CD4-positive, alpha-beta memory T cell (primary cell): ENCODE measurements around the gene YKT6. TPM values are rescaled to one million over a fixed set of nuclear protein-coding genes. Genes with fewer than 3 reads are reported as not detected.
"Not testable (repeated sequence)": the region's sequence is repeated elsewhere in the genome, so short reads cannot be mapped to it uniquely, and the experiment has no call there.

Experiments
- CTCF ChIA-PET: fragments of 350-600 bp; sonication (Branson Sonifier 250); formaldehyde crosslinking; loops from one replicate; lab custom pipeline; 2021; ENCODE audit warnings: inconsistent platforms; ENCODE audit not compliant: partially characterized antibody; lab: Charles Lee
- POLR2A ChIA-PET: fragments of 350-600 bp; sonication (Branson Sonifier 250); formaldehyde crosslinking; loops from one replicate; lab custom pipeline; 2021; ENCODE audit not compliant: partially characterized antibody; lab: Charles Lee
- DNase-seq, 5 donors: peaks; one replicate each; pipeline versions ENCODE4 v3.0.0 to v3.0.0-alpha.2; 2020 to 2022; ENCODE audit warnings: mixed read lengths in 1 of 5
- H3K27ac ChIP-seq: one replicate; pipeline ENCODE4 v1.7.0; 2013; ENCODE audit warnings: low read depth, low read length
- H3K27me3 ChIP-seq: 2 replicates; pipeline ENCODE4 v1.7.0; 2013; ENCODE audit warnings: mild to moderate bottlenecking, low read length, moderate library complexity; ENCODE audit not compliant: insufficient read depth
- H3K36me3 ChIP-seq: 2 replicates; pipeline ENCODE4 v1.7.0; 2013; ENCODE audit warnings: mild to moderate bottlenecking, low read length, moderate library complexity; ENCODE audit not compliant: insufficient read depth
- H3K4me1 ChIP-seq: 2 replicates; pipeline ENCODE4 v1.7.0; 2013; ENCODE audit warnings: mild to moderate bottlenecking, low read length, moderate library complexity; ENCODE audit not compliant: insufficient read depth
- H3K4me3 ChIP-seq, 2 donors: one replicate each; pipeline ENCODE4 v1.7.0; 2013; ENCODE audit warnings: low read length in 2 of 2, mild to moderate bottlenecking in 1 of 2
- H3K9me3 ChIP-seq, 2 donors: one replicate each; pipeline ENCODE4 v1.7.0; 2013; ENCODE audit warnings: low read length in 2 of 2, control low read depth in 1 of 2; ENCODE audit not compliant: control insufficient read depth in 1 of 2
- H3K27ac Mint-ChIP-seq, 7 donors: one replicate each; pipeline ENCODE4 v1.8.0; 2020 to 2021; ENCODE audit warnings: mixed read lengths in 7 of 7, mild to moderate bottlenecking in 6 of 7, inconsistent platforms in 3 of 7, moderate library complexity in 3 of 7
- H3K27me3 Mint-ChIP-seq, 2 donors: one replicate each; pipeline ENCODE4 v1.8.0; 2020 to 2021; ENCODE audit warnings: mixed read lengths in 2 of 2
- H3K36me3 Mint-ChIP-seq, 2 donors: one replicate each; pipeline ENCODE4 v1.8.0; 2020 to 2021; ENCODE audit warnings: mixed read lengths in 2 of 2, inconsistent platforms in 1 of 2, mild to moderate bottlenecking in 1 of 2
- H3K4me1 Mint-ChIP-seq, 4 donors: one replicate each; pipeline ENCODE4 v1.8.0; 2020 to 2021; ENCODE audit warnings: mixed read lengths in 4 of 4, mild to moderate bottlenecking in 1 of 4
- H3K4me3 Mint-ChIP-seq, 8 donors: one replicate each; pipeline ENCODE4 v1.8.0; 2020 to 2021; ENCODE audit warnings: mixed read lengths in 8 of 8, mild to moderate bottlenecking in 7 of 8, moderate library complexity in 6 of 8, inconsistent platforms in 3 of 8
- H3K9me3 Mint-ChIP-seq, 8 donors: one replicate each; pipeline ENCODE4 v1.8.0; 2020 to 2021; ENCODE audit warnings: mixed read lengths in 8 of 8, mild to moderate bottlenecking in 5 of 8, inconsistent platforms in 3 of 8, moderate library complexity in 1 of 8
- intact Hi-C: fragments of 100-400 bp; cut with micrococcal nuclease; formaldehyde crosslinking; loops from one replicate; pipeline ENCODE4 v1.15.1; 2023
- polyA plus RNA-seq, 2 donors: library from polyadenylated mRNA; unstranded; fragments of 300-500 nt; fragmentation: Illumina TruSeq; gene quantifications; one replicate each; pipeline ENCODE4 v1.2.3, GENCODE V29; 2021
- total RNA-seq, 2 experiments: library from RNA; stranded (reverse); gene quantifications; one replicate each; pipeline ENCODE4 v1.2.3, GENCODE V29; 2021

YKT6 gene
- total and polyA plus RNA-seq, 4 experiments from 2014 or later = 41.6 to 63.2 (median 52.6) TPM

DNA sequence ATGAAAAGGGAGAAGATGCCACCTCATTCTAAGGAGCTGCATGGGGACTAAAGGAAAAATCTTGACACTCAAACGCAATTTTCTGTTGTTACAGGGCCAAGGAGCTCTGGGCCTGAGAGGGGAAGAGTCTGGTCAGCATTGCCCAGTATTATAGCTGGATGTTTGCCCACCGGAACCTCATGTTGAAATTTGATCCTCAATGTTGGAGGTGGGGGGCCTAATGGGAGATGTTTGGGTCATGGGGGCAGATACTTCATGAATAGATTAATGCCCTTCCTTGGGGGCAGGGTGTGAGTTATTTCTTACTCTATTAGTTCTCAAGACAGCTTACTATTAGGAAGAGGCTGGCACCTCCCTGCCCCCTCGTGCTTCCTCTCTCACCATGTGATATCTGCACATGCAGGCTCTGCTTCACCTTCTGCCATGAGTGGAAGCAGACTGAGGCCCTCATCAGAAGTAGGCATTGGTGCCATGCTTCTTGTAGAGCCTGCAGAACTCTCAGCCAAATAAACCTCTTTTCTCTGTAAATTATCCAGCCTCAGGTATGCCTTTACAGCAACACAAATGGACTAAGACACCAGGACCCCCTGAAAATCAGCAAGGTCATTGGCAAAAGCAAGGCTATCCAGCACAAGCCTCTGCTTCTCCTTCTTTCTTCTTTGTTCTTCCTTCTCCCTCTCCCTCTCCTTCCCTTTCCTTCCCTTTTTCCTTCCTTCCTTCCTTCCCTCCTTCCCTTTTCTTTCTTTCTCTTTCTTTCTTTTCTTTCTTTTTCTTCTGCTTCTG, 26.7 kb upstream of the YKT6 start:
- Mint-ChIP-seq H3K27me3 (peaks cover 9 to 22% of the 10 kb centered on the region in 2 donors), H3K36me3 (no peaks in the 10 kb centered on the region), H3K27ac (peak overlapping the region in 1 of 7 donors; percentile 34), H3K9me3 (peaks cover 0 to 4% (median 0%) of the 10 kb centered on the region in 8 donors), H3K4me3 (no peak overlapping the region), H3K4me1 (no peaks in the 10 kb centered on the region)
- H3K27ac ChIP-seq = no peak overlapping the region
- H3K4me1 ChIP-seq = no peaks in the 10 kb centered on the region
- ChIA-PET CTCF (interaction anchor here (0.8 kb wide), 1 partner anchor 89 kb away, joined by 3 read pairs; no protein-coding TSS in a partner anchor), POLR2A (no interaction called here)
- H3K4me3 ChIP-seq = no peak overlapping the region
- no peak for DNase-seq
- intact Hi-C loops = no loop called here
- H3K27me3 ChIP-seq = no peaks in the 10 kb centered on the region
- no peaks in the 10 kb centered on the region for H3K9me3 ChIP-seq
- no peaks in the 10 kb centered on the region for H3K36me3 ChIP-seq

GRCh38 chr7:44174694-44174948, 26.2 kb upstream of the YKT6 start:
- intact Hi-C loops, H3K4me3 Mint-ChIP-seq, POLR2A ChIA-PET, H3K27me3 ChIP-seq, DNase-seq, CTCF ChIA-PET, H3K36me3 Mint-ChIP-seq, H3K9me3 Mint-ChIP-seq, H3K4me1 Mint-ChIP-seq, H3K9me3 ChIP-seq, H3K4me3 ChIP-seq, H3K4me1 ChIP-seq, H3K36me3 ChIP-seq, H3K27ac ChIP-seq: not testable (repeated sequence)
- peak overlapping the region in 1 of 7 donors; percentile 34 for H3K27ac Mint-ChIP-seq
- H3K27me3 Mint-ChIP-seq = peaks cover 9 to 26% of the 10 kb centered on the region in 2 donors

DNA sequence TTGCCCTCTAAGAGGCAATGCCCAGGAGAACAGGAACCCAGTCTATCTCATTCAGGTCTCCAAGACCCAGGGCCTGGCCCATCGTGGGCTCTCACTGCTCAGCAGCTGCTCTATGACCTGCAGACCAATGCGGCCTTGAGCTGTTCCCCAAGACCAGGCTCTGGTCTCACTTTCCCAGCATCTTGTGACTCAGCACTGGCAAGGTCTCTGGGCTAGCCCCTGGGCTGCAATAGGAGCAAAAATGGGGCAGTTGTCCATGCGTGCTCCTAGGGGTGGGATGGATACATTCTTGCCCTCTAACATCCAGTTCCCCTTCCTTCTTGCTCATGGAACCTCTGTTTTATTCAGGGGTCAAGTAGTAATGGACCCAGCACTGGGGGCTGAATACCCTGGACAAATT, 25.0 kb upstream of the YKT6 start:
- Mint-ChIP-seq H3K36me3 (no peaks in the 10 kb centered on the region), H3K27ac (no peak overlapping the region), H3K4me1 (no peaks in the 10 kb centered on the region), H3K4me3 (no peak overlapping the region), H3K9me3 (peaks cover 0 to 4% (median 0%) of the 10 kb centered on the region in 8 donors), H3K27me3 (peaks cover 7 to 26% of the 10 kb centered on the region in 2 donors)
- Histone ChIP-seq H3K36me3 (no peaks in the 10 kb centered on the region), H3K9me3 (no peaks in the 10 kb centered on the region), H3K27me3 (no peaks in the 10 kb centered on the region), H3K4me1 (no peaks in the 10 kb centered on the region), H3K4me3 (no peak overlapping the region), H3K27ac (no peak overlapping the region)
- no peak for DNase-seq
- ChIA-PET POLR2A (no interaction called here), CTCF (no interaction called here)
- intact Hi-C loops = no loop called here

DNA sequence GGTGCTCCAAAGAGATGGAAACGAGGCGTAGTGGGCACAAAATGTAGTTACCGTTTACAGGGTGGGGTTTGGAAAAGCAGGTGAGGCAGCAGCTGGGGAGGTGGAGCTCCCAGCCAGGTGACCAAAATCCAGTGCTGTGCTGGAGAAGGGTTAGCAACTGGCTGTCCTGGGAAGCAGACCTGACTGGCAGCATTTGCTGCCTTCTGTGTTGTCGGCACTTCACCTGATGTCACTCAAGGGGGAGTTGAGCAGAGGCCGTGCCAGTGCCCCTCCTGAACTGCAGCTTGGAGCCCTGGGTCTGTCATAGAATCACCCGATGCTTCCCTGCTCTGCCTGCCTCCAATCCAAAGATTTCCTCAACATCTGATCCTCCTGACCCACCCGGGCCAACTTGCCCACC, 24.3 kb upstream of the YKT6 start:
- Mint-ChIP-seq H3K9me3 (peaks cover 0 to 4% (median under 1%) of the 10 kb centered on the region in 8 donors), H3K4me1 (no peaks in the 10 kb centered on the region), H3K27me3 (peaks cover 10 to 32% of the 10 kb centered on the region in 2 donors), H3K36me3 (no peaks in the 10 kb centered on the region), H3K4me3 (no peak overlapping the region), H3K27ac (no peak overlapping the region)
- no peaks in the 10 kb centered on the region for H3K36me3 ChIP-seq
- H3K4me1 ChIP-seq = no peaks in the 10 kb centered on the region
- CTCF ChIA-PET = no interaction called here
- DNase-seq = no peak
- intact Hi-C loops = no loop called here
- no peak overlapping the region for H3K4me3 ChIP-seq
- H3K27me3 ChIP-seq = no peaks in the 10 kb centered on the region
- POLR2A ChIA-PET = no interaction called here
- H3K27ac ChIP-seq = no peak overlapping the region
- H3K9me3 ChIP-seq = no peaks in the 10 kb centered on the region

DNA sequence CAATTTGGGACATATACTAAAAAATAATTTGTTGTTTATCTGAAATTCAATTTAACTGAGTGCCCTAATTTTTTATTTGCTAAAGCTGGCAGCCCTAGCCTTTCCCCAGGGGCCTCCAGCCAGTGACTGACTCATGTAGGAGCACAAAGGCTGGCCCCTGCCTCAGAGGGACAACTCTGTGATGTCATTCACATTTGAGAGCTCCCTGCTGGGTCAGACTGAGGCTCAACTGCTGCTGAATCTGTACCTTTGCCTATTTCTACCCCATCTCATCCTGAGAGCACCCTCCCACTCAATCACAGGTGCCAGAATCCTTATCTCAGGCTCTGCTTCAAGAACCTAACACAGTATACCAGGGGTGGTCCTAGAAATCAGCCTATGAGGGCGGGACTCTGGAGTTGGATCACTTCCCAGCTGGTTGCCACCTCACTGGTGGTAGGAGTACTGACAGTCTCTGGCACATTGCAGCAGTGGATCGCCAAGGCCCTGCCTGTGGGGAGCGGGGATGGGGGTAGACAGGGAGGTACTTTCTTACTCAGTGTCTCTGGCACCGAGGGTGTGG, 23.1 kb upstream of the YKT6 start:
- Histone ChIP-seq H3K27ac (no peak overlapping the region), H3K9me3 (no peaks in the 10 kb centered on the region), H3K4me1 (no peaks in the 10 kb centered on the region), H3K4me3 (no peak overlapping the region), H3K36me3 (no peaks in the 10 kb centered on the region), H3K27me3 (no peaks in the 10 kb centered on the region)
- ChIA-PET POLR2A (no interaction called here), CTCF (no interaction called here)
- Mint-ChIP-seq H3K4me1 (no peaks in the 10 kb centered on the region), H3K9me3 (peaks cover 1 to 6% (median 4%) of the 10 kb centered on the region in 8 donors), H3K27ac (no peak overlapping the region), H3K4me3 (no peak overlapping the region), H3K36me3 (no peaks in the 10 kb centered on the region), H3K27me3 (peaks cover 10 to 35% of the 10 kb centered on the region in 2 donors)
- no peak for DNase-seq
- intact Hi-C loops = no loop called here

- no peaks in the 10 kb centered on the region for H3K27me3 ChIP-seq
- ChIA-PET POLR2A (no interaction called here), CTCF (no interaction called here)
- no peaks in the 10 kb centered on the region for H3K9me3 ChIP-seq
- Mint-ChIP-seq H3K27me3 (peaks cover 10 to 31% of the 10 kb centered on the region in 2 donors), H3K9me3 (peaks cover 0 to 12% (median 6%) of the 10 kb centered on the region in 8 donors), H3K4me1 (no peaks in the 10 kb centered on the region), H3K4me3 (no peak overlapping the region), H3K27ac (no peak overlapping the region), H3K36me3 (no peaks in the 10 kb centered on the region)
- H3K4me3 ChIP-seq = no peak overlapping the region
- no peak for DNase-seq
- intact Hi-C loops = no loop called here
- no peaks in the 10 kb centered on the region for H3K4me1 ChIP-seq
- no peak overlapping the region for H3K27ac ChIP-seq
- no peaks in the 10 kb centered on the region for H3K36me3 ChIP-seq
Observed at GRCh38 chr7:44180631-44181030, 20.1 kb upstream of the YKT6 start.

DNA sequence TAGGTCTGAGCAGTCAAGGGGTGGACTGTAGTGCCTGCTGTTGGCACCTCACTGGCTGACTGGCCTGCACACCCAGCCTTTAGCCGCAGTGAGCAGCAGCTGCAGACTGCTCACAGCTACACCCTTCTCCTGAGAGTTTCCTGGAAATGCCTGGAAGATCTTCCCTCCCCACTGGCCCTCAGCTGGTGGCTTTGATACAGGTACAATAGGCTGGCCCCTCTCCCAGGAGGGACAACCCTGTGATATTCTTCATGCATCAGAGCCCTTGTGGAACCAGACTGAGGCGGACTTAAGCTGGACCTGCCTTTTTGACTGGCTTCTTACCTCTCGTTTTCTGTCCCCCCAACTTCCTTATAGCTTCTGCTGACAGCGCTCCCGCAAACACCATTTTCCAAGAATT, 18.0 kb upstream of the YKT6 start:
- intact Hi-C loops = no loop called here
- peaks cover 0 to 12% (median 6%) of the 10 kb centered on the region in 8 donors for H3K9me3 Mint-ChIP-seq
- no peak overlapping the region for H3K4me3 Mint-ChIP-seq
- Histone ChIP-seq H3K4me1 (no peaks in the 10 kb centered on the region), H3K9me3 (no peaks in the 10 kb centered on the region), H3K36me3 (no peaks in the 10 kb centered on the region), H3K27ac (no peak overlapping the region), H3K27me3 (no peaks in the 10 kb centered on the region), H3K4me3 (no peak overlapping the region)
- H3K4me1 Mint-ChIP-seq = no peaks in the 10 kb centered on the region
- no peak overlapping the region for H3K27ac Mint-ChIP-seq
- H3K36me3 Mint-ChIP-seq = no peaks in the 10 kb centered on the region
- POLR2A ChIA-PET = no interaction called here
- H3K27me3 Mint-ChIP-seq = peaks cover 7 to 20% of the 10 kb centered on the region in 2 donors
- CTCF ChIA-PET = no interaction called here
- DNase-seq = no peak
